Fibroblast of pulmonary artery (primary cell): ENCODE measurements around the gene IRX5.

ENCODE experiments used
- DNase-seq: peaks from one replicate; pipeline ENCODE4 v3.0.0-alpha.2; 2010; ENCODE audit warnings: low read depth
- H3K4me3 ChIP-seq: replicated peaks from 2 replicates; pipeline ENCODE4 v1.5.1; 2011; ENCODE audit warnings: low read depth, mild to moderate bottlenecking, control low read depth, low read length, moderate library complexity
- TF ChIP-seq, protein P1 (sequence below): IDR thresholded peaks from 2 replicates; pipeline ENCODE4 v1.5.1; 2011; ENCODE audit warnings: mild to moderate bottlenecking, control low read depth, low read length, inconsistent platforms; ENCODE audit errors: missing control alignments

IRX5 gene

DNA sequence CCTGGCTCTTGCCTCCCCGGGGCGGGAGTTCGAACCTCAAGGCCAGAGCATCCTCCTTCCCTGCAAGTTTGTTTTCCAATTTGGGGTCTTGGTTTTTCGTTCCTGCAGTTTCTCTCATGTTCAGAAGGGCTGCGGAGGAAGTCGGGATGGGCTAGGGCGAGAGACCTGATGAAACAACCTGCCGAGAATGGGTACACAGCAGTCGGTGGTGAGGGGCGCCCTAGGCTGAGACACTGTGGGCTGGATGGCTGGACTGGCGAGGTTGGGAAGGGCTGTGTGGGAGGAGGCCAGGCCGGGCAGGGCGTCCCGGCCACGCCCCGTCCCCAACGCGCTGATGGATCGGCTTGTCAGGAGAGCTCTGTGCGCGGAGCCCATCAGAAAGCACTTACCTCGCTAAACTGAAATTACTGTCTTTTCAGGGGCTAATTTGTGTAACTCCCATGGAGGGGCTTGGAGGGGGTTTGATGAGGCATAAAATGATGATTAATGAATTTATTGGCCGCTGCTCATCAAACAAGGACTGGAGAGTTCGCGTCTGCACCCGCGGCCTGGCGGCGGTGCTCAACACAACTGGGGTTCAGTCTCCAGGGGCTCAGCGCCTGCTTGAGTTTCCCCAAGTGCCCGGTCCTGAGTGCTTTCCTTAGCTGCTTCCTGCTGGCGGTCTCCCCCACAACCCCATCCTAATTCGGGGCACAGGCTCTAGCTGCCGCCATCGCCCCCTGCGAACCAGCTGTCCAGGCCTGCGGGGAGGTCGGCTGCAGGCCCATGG is 9.0 kb downstream of the IRX5 start:
- no peak overlapping the region for H3K4me3 ChIP-seq
- DNase-seq: no peak
- TF ChIP-seq, protein P1, sequence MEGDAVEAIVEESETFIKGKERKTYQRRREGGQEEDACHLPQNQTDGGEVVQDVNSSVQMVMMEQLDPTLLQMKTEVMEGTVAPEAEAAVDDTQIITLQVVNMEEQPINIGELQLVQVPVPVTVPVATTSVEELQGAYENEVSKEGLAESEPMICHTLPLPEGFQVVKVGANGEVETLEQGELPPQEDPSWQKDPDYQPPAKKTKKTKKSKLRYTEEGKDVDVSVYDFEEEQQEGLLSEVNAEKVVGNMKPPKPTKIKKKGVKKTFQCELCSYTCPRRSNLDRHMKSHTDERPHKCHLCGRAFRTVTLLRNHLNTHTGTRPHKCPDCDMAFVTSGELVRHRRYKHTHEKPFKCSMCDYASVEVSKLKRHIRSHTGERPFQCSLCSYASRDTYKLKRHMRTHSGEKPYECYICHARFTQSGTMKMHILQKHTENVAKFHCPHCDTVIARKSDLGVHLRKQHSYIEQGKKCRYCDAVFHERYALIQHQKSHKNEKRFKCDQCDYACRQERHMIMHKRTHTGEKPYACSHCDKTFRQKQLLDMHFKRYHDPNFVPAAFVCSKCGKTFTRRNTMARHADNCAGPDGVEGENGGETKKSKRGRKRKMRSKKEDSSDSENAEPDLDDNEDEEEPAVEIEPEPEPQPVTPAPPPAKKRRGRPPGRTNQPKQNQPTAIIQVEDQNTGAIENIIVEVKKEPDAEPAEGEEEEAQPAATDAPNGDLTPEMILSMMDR: no peak

DNA sequence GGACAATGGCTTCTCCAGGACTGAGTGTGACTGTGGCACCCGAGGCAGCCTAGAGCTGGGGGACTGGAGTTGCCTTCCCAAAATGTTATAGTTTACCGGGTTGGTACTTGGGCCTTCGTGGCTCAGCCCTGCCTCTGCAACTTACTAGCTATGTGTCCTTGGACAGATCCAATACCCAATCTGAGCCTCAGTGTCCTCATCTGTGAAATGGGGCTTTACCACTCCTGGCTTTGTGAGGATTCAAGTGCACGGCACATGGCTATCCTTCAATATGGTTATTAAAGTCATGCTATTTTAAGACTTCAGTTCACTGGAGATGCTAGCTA is 9.6 kb downstream of the IRX5 start:
- DNase-seq: no peak
- TF ChIP-seq, protein P1: no peak
- no peak overlapping the region for H3K4me3 ChIP-seq

DNA sequence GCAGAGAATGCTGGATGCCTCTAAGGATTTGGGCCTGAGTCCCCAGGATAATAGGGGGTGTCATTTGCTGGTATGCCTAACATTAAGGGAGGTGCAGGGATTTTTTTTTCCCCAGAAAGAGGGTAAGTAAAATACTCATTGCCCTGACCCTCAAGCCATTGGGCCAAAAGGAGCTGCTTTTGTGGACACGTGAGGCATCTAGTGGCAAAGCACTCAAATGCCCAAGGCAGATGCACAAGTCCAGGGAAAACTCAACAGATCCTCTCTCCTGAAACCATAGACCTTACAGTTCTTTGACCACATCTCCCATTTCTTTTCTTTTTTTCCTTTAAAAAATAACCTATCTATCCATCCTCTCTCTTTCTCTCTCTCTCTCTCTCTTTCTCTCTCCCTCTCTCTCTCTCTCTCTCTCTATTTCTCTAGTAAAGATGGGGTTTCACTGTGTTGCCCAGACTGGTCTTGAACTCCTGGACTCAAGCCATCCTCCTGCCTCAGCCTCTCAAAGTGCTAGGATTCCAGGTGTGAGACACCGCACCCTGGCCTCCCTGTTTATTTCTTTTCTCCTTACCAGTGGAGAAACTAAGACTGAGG is 11.8 kb downstream of the IRX5 start:
- no peak for DNase-seq
- H3K4me3 ChIP-seq: no peak overlapping the region
- TF ChIP-seq, protein P1: no peak

DNA sequence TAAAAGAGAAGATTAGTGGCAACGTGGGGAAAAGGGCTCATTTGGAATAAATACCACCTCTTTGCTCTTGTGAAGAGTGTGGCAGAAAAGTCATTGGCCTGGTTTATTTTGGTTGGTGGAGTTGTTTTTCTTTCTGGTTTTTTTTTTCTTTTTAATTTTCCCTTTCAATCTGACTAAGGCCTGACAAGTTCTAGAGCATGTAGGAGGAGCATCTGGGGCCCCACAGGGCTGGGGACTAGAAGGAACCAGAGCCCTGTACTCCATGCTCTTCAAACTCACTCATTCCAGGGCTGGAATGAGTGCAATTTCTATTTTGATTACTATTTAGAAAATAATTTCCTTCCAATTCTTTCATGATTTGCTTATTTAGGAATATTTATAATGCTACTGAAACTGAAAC is 13.3 kb downstream of the IRX5 start:
- no peak overlapping the region for H3K4me3 ChIP-seq
- no peak for DNase-seq
- TF ChIP-seq, protein P1: no peak

DNA sequence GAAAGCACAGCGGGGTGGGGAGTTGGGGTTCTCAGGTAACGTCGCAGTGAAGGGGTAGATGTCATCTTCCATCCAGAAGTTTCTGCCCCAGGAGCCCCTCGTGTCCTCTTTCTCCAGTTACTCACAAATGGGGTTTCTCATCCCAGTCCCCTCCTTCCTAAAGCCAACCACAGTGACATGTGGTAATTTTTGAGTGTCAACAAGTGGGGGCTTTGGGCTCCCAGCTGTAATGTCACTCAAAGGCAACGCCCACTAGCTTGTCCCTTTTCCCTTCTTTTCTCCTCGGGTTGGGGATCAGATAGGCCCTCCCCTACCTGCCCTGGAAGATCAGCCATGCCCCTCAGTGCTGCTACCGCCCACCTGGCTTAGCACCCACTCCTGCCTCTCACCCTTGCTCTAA is 14.4 kb downstream of the IRX5 start:
- no peak overlapping the region for H3K4me3 ChIP-seq
- TF ChIP-seq, protein P1: no peak
- no peak for DNase-seq

GRCh38 chr16:54946909-54947308 is 16.2 kb downstream of the IRX5 start:
- DNase-seq: no peak
- TF ChIP-seq, protein P1: no peak
- H3K4me3 ChIP-seq: no peak overlapping the region

DNA sequence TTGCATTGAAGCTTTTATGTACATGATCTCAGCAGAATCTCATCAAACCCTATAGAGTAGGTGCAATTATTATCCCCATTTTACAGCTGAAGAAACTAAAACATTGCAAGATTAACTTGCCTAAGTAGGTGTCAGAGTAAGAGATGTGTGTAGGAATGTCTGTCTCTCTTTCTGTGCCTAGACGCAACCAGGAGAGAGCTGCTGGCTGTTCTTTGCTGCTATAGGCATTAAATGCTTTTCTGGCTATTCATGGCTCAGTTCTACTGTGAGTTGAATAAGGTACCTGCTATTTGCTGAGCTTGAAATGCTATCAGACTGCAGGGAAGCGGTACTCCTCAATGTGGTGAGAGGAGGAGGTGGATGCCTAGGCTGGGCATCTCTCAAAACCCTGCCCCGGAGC is 17.0 kb downstream of the IRX5 start:
- TF ChIP-seq, protein P1: no peak
- no peak for DNase-seq
- no peak overlapping the region for H3K4me3 ChIP-seq
